WTC11 (cell line): Measurements from ENCODE around the gene TMEM86B.

ENCODE experiments used
- ATF3 ChIP-seq: sonication (generic); formaldehyde crosslinking; conservative IDR thresholded peaks from 2 replicates; pipeline ENCODE4 v1.8.1; 2022; ENCODE audit warnings: mild to moderate bottlenecking, missing genetic modification reagents
- CREM ChIP-seq: sonication (generic); formaldehyde crosslinking; IDR thresholded peaks from 2 replicates; pipeline ENCODE4 v1.8.1; 2022; ENCODE audit warnings: mild to moderate bottlenecking, missing genetic modification reagents, moderate library complexity
- NFYB ChIP-seq: sonication (generic); formaldehyde crosslinking; conservative IDR thresholded peaks from 2 replicates; pipeline ENCODE4 v1.8.0; 2022; ENCODE audit warnings: low read depth, missing genetic modification reagents
- ZNF425 ChIP-seq: fragments of 250-450 bp; sonication (Bioruptor Pico); conservative IDR thresholded peaks from 2 replicates; pipeline ENCODE4 v1.9.0; 2021; ENCODE audit warnings: mild to moderate bottlenecking
- TF ChIP-seq, protein P1 (sequence below): fragments of 200-600 bp; IDR thresholded peaks from 2 replicates; pipeline ENCODE4 v1.8.0; 2022; ENCODE audit warnings: antibody characterized with exemption

DNA sequence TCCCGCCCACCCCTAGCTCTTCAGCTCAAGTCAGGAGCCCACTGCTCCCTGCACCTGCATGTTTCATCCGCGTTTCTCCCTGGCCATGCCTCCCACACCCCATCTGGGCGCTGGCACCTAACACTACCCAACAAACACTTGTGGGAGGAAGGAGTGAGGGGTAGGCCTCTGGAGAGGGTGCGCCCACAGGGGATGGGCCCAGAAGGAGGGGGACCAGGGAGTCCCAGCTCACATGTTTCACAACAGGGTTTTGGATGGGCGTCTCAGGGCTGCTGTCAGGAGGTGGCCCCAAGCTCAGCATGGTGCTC, 12.1 kb upstream of the TMEM86B start:
- TF ChIP-seq, protein P1, sequence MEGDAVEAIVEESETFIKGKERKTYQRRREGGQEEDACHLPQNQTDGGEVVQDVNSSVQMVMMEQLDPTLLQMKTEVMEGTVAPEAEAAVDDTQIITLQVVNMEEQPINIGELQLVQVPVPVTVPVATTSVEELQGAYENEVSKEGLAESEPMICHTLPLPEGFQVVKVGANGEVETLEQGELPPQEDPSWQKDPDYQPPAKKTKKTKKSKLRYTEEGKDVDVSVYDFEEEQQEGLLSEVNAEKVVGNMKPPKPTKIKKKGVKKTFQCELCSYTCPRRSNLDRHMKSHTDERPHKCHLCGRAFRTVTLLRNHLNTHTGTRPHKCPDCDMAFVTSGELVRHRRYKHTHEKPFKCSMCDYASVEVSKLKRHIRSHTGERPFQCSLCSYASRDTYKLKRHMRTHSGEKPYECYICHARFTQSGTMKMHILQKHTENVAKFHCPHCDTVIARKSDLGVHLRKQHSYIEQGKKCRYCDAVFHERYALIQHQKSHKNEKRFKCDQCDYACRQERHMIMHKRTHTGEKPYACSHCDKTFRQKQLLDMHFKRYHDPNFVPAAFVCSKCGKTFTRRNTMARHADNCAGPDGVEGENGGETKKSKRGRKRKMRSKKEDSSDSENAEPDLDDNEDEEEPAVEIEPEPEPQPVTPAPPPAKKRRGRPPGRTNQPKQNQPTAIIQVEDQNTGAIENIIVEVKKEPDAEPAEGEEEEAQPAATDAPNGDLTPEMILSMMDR, result no peak
- TF ChIP-seq ATF3 (CRISPR knock-in tag) (no peak), CREM (CRISPR knock-in tag) (no peak), ZNF425 (no peak), NFYB (no peak)
